ENCODE data around the gene ZDHHC14. TPM values are rescaled to one million over a fixed set of nuclear protein-coding genes. Genes with fewer than 3 reads are reported as not detected.
"Not testable (repeated sequence)": the region's sequence is repeated elsewhere in the genome, so short reads cannot be mapped to it uniquely, and the experiment has no call there.

Gene ZDHHC14
- total RNA-seq, 1 experiment from 2014 or later = 3.2 TPM

GRCh38 chr6:157693867-157694266 is 312.9 kb downstream of the ZDHHC14 start:
- no peak overlapping the region for H3K27ac ChIP-seq (ENCODE audit: low read depth, low read length, poor library complexity, severe bottlenecking)
- no peaks in the 10 kb centered on the region for H3K36me3 ChIP-seq (ENCODE audit: insufficient read depth, low read length, poor library complexity, severe bottlenecking)
- CTCF ChIA-PET = no interaction called here
- H3K9me3 ChIP-seq (ENCODE audit: low read depth, low read length, poor library complexity, severe bottlenecking) = no peaks in the 10 kb centered on the region
- no peaks in the 10 kb centered on the region for H3K4me1 ChIP-seq (ENCODE audit: insufficient read depth, low read length, poor library complexity, severe bottlenecking)
- TF ChIP-seq, protein P1, sequence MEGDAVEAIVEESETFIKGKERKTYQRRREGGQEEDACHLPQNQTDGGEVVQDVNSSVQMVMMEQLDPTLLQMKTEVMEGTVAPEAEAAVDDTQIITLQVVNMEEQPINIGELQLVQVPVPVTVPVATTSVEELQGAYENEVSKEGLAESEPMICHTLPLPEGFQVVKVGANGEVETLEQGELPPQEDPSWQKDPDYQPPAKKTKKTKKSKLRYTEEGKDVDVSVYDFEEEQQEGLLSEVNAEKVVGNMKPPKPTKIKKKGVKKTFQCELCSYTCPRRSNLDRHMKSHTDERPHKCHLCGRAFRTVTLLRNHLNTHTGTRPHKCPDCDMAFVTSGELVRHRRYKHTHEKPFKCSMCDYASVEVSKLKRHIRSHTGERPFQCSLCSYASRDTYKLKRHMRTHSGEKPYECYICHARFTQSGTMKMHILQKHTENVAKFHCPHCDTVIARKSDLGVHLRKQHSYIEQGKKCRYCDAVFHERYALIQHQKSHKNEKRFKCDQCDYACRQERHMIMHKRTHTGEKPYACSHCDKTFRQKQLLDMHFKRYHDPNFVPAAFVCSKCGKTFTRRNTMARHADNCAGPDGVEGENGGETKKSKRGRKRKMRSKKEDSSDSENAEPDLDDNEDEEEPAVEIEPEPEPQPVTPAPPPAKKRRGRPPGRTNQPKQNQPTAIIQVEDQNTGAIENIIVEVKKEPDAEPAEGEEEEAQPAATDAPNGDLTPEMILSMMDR (conservative IDR thresholded peaks at IDR 0.05; ENCODE audit: low read depth, low read length) = no peak
- no peak overlapping the region for H3K4me3 ChIP-seq (ENCODE audit: low read depth, low read length, poor library complexity, severe bottlenecking)
- POLR2A ChIA-PET (ENCODE audit: low non-redundant PET) = no interaction called here
- intact Hi-C loops (cut with micrococcal nuclease; ENCODE audit: unreplicated experiment) = no loop called here
- no TSS peak for BruUV-seq (replicated peaks)
- peaks cover 12% of the 10 kb centered on the region for H3K27me3 ChIP-seq (replicated peaks; ENCODE audit: insufficient read depth, low read depth, low read length, poor library complexity)
- DNase-seq (ENCODE audit: low spot score) = no peak

DNA sequence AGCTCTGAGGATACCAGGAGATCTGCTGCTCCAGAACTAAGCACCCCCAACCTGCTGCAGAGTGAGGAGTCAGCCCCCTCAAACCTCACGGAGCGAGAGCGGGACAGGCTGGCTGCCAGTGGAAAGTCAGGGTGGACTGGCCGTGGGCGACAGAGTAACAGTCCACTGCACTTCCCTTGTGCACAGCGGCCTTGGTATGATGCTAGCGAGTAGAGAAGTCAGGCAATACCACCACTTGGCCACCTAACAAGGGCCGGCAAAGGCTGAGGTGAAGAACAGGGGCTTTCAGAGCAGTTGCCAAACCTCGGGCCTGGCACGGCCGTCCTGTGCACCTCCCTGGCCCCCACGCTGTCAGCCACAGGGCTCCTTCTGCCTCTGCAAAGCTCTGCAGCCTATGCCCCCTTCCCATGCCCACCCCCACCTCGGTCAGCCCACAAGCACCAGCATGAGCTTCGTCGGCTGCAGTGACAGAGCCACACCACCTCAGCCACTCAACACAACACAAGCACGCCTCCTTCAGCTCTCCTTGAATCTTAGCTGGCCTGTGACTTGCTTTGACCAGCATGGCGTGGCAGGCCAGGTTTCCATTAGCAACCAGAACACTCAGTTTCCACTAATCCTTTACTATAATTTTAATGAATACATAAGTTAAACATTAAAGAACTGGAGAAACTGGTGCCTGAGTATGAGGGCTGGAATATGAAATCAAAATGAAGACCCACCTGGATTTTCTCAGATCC is 314.5 kb downstream of the ZDHHC14 start:
- ChIA-PET POLR2A (ENCODE audit: low non-redundant PET) (no interaction called here), CTCF (no interaction called here)
- Histone ChIP-seq H3K4me3 (ENCODE audit: low read depth, low read length, poor library complexity, severe bottlenecking) (no peak overlapping the region), H3K36me3 (ENCODE audit: insufficient read depth, low read length, poor library complexity, severe bottlenecking) (no peaks in the 10 kb centered on the region), H3K27me3 (replicated peaks; ENCODE audit: insufficient read depth, low read depth, low read length, poor library complexity) (peaks cover 12% of the 10 kb centered on the region), H3K27ac (ENCODE audit: low read depth, low read length, poor library complexity, severe bottlenecking) (no peak overlapping the region), H3K9me3 (ENCODE audit: low read depth, low read length, poor library complexity, severe bottlenecking) (no peaks in the 10 kb centered on the region), H3K4me1 (ENCODE audit: insufficient read depth, low read length, poor library complexity, severe bottlenecking) (no peaks in the 10 kb centered on the region)
- TF ChIP-seq EZH2 (IDR thresholded peaks at IDR 0.05; ENCODE audit: borderline replicate concordance, low read depth, low read length, poor library complexity, severe bottlenecking) = no peak
- TF ChIP-seq, protein P1 (conservative IDR thresholded peaks at IDR 0.05; ENCODE audit: low read depth, low read length) = no peak
- no TSS peak for BruUV-seq (replicated peaks)
- intact Hi-C loops (cut with micrococcal nuclease; ENCODE audit: unreplicated experiment) = no loop called here
- DNase-seq (ENCODE audit: low spot score) = no peak

DNA sequence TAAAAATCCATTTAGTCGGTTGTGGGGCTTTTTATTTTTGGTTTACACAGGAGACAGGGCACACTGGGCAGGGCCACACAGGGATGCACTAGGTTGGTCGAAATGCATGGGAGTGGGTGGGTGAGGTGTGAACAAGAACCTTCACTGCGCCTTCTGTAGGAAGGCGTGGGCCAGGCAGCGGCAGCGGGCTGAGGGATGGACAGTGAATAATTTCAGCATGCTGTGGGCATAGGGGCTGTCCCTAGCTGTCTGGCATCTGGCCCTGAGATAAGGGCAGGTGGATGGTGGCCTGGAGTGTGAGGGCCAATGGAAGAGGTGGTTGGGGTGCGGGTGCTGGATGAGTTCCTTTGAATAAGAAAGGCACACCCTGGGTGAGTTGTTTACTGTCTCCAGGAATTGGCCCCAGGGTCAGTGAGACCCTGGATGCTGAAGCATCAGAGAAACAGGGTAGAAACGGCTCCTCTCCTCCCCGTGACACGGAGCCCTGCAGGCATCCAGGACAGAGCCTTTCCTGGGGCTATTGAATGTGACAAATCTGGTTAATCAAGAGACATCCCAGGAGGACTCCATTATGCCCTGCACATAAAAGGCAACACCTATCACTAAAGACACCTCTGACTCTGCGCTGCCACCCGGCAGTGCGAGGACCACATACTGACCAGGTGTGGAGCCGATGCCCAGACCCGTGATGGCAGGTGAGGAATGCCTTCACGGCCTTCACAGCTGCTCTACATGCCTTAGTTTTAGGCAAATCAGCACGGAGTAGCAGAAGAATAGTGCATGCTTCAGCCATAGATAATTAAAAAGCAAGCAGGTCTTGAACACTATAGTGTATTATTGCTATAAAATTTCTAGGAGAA is 319.0 kb downstream of the ZDHHC14 start:
- no peaks in the 10 kb centered on the region for H3K27me3 ChIP-seq (replicated peaks; ENCODE audit: insufficient read depth, low read depth, low read length, poor library complexity)
- no TSS peak for BruUV-seq (replicated peaks)
- CTCF ChIA-PET = no interaction called here
- POLR2A ChIA-PET (ENCODE audit: low non-redundant PET) = no interaction called here
- no peak for TF ChIP-seq EZH2 (IDR thresholded peaks at IDR 0.05; ENCODE audit: borderline replicate concordance, low read depth, low read length, poor library complexity, severe bottlenecking)
- TF ChIP-seq, protein P1 (conservative IDR thresholded peaks at IDR 0.05; ENCODE audit: low read depth, low read length) = no peak
- no peak for DNase-seq (ENCODE audit: low spot score)
- no peaks in the 10 kb centered on the region for H3K4me1 ChIP-seq (ENCODE audit: insufficient read depth, low read length, poor library complexity, severe bottlenecking)
- H3K9me3 ChIP-seq (ENCODE audit: low read depth, low read length, poor library complexity, severe bottlenecking) = no peaks in the 10 kb centered on the region
- no peak overlapping the region for H3K27ac ChIP-seq (ENCODE audit: low read depth, low read length, poor library complexity, severe bottlenecking)
- H3K36me3 ChIP-seq (ENCODE audit: insufficient read depth, low read length, poor library complexity, severe bottlenecking) = no peaks in the 10 kb centered on the region
- H3K4me3 ChIP-seq (ENCODE audit: low read depth, low read length, poor library complexity, severe bottlenecking) = no peak overlapping the region
- intact Hi-C loops (cut with micrococcal nuclease; ENCODE audit: unreplicated experiment) = no loop called here

DNA sequence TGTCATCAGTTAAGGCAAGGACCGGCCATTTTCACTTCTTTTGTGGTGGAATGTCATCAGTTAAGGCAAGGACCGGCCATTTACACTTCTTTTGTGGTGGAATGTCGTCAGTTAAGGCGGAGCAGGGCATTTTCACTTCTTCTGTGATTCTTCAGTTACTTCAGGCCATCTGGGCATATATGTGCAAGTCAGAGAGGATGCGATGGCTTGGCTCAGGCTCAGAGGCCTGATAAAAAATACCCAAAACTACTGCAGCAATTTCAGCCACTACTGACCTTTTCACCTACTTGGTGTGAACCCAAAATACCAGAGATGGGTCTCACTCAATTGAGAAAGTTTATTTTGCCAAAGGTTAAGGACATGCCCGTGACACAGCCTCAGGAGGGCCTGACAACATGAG is 325.4 kb downstream of the ZDHHC14 start:
- H3K4me3 ChIP-seq (ENCODE audit: low read depth, low read length, poor library complexity, severe bottlenecking); CTCF ChIA-PET; BruUV-seq (replicated peaks); DNase-seq (ENCODE audit: low spot score); POLR2A ChIA-PET (ENCODE audit: low non-redundant PET); H3K36me3 ChIP-seq (ENCODE audit: insufficient read depth, low read length, poor library complexity, severe bottlenecking); H3K9me3 ChIP-seq (ENCODE audit: low read depth, low read length, poor library complexity, severe bottlenecking); H3K27me3 ChIP-seq (replicated peaks; ENCODE audit: insufficient read depth, low read depth, low read length, poor library complexity); H3K4me1 ChIP-seq (ENCODE audit: insufficient read depth, low read length, poor library complexity, severe bottlenecking); intact Hi-C loops (cut with micrococcal nuclease; ENCODE audit: unreplicated experiment); H3K27ac ChIP-seq (ENCODE audit: low read depth, low read length, poor library complexity, severe bottlenecking): not testable (repeated sequence)

Measured in A673 (cell line).